PFSK-1 (cell line): ENCODE measurements around the gene IKZF4.

Experiments used
- FOXP2 ChIP-seq: optimal IDR thresholded peaks from 2 replicates; pipeline ENCODE3; 2011; ENCODE audit warnings: borderline replicate concordance, control low read depth, inconsistent platforms; ENCODE audit not compliant: insufficient read depth; ENCODE audit errors: extremely low read length, extremely low read depth
- POLR2AphosphoS5 ChIP-seq: IDR thresholded peaks from 2 replicates; pipeline ENCODE4 v1.6.1; 2012; ENCODE audit warnings: low read depth, mild to moderate bottlenecking, control low read depth, low read length, moderate library complexity
- REST ChIP-seq, 2 experiments: IDR thresholded peaks; 2 replicates each; pipeline versions ENCODE4 v1.6.1 to v1.8.0; 2011 to 2012; ENCODE audit warnings: low read depth in 2 of 2, low read length in 2 of 2, control low read depth in 1 of 2, inconsistent platforms in 1 of 2, mild to moderate bottlenecking in 1 of 2, moderate library complexity in 1 of 2; ENCODE audit not compliant: insufficient read depth in 1 of 2
- SIN3A ChIP-seq: IDR thresholded peaks from 2 replicates; pipeline ENCODE4 v1.6.1; 2012; ENCODE audit warnings: mild to moderate bottlenecking, low read length, moderate library complexity, borderline replicate concordance; ENCODE audit not compliant: insufficient read depth
- TAF1 ChIP-seq: IDR thresholded peaks from 2 replicates; pipeline ENCODE4 v1.6.1; 2012; ENCODE audit warnings: low read length, control low read depth, borderline replicate concordance; ENCODE audit not compliant: insufficient read depth

IKZF4 gene

DNA sequence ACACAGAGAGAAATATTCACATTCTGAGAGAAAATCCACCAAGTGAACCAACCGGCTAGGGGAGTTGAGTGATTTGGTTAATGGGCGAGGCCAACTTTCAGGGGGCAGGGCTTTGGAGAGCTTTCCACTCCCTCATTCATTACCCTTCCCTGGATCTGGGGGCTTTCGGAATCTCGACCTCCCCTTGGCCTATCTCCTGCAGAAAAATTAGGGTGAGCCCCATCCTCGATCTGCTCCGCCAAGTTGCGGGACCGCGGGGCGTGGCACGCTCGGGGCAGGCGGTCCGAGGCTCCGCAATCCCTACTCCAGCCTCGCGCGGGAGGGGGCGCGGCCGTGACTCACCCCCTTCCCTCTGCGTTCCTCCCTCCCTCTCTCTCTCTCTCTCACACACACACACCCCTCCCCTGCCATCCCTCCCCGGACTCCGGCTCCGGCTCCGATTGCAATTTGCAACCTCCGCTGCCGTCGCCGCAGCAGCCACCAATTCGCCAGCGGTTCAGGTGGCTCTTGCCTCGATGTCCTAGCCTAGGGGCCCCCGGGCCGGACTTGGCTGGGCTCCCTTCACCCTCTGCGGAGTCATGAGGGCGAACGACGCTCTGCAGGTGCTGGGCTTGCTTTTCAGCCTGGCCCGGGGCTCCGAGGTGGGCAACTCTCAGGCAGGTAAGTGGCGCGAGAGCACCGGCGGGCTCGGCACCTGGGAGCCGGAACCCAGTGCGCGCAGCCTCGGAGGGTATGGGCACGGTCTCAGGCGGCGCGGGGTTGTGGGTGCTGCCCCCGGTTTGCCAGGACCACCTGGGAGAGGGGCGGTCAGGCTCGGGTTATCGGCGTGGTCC is 59.1 kb downstream of the IKZF4 start, which contains the start of gene ERBB3:
TSS of gene ERBB3 (plus strand) at position 443 of the 833 bp plus-strand sequence. CDS start at position 579, 136 bp downstream.
- peak; percentile 18 for TF ChIP-seq FOXP2
- TF ChIP-seq POLR2AphosphoS5 = no peak

- TF ChIP-seq REST (IDR thresholded peaks at IDR 0.05; ENCODE audit: insufficient read depth in 1 of 2, low read depth in 2 of 2, low read length in 2 of 2) (no peak), POLR2AphosphoS5 (no peak), FOXP2 (no peak), TAF1 (no peak), SIN3A (no peak)
Measured at GRCh38 chr12:56080556-56081138, 59.8 kb downstream of the IKZF4 start.

GRCh38 chr12:56081393-56082347 is 60.8 kb downstream of the IKZF4 start:
- TF ChIP-seq FOXP2 (no peak), TAF1 (no peak)

DNA sequence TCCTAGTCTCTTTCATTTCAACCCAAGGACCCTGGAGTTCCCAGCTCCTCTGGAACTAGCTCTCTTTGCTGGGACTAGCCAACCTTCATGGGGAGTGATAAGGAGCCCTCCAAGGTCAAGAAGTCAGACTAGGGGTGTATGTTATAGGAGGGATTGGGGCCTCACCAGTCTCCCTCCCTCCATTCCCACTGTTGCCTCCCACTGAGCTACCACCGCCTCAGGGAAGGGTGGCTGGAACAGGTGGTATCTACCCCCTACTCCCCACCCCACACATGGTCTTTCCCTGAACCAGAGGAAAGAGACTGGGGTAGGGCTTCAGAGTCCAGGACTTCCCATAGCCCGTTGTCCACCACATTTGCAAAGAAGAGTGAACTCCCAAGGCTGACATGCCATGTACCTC is 61.5 kb downstream of the IKZF4 start:
- no peak for TF ChIP-seq POLR2AphosphoS5
- TF ChIP-seq FOXP2 = no peak
- no peak for TF ChIP-seq REST (IDR thresholded peaks at IDR 0.05; ENCODE audit: insufficient read depth in 1 of 2, low read depth in 2 of 2, low read length in 2 of 2)
- TF ChIP-seq SIN3A = no peak

- no peak for TF ChIP-seq SIN3A
- no peak for TF ChIP-seq REST (IDR thresholded peaks at IDR 0.05; ENCODE audit: insufficient read depth in 1 of 2, low read depth in 2 of 2, low read length in 2 of 2)
- TF ChIP-seq POLR2AphosphoS5 = no peak
- TF ChIP-seq TAF1 = no peak
- TF ChIP-seq FOXP2 = no peak
Measured at GRCh38 chr12:56082967-56083366, 62.1 kb downstream of the IKZF4 start.
